DMS79 treated with DMSO at 0.1 percent for 48 hours (cell line): ENCODE data around the gene CMSS1.
"Not testable (repeated sequence)": the region's sequence is repeated elsewhere in the genome, so short reads cannot be mapped to it uniquely, and the experiment has no call there.

ENCODE experiments used
- DNase-seq: peaks from one replicate; lab custom pipeline; 2025; lab: John Stamatoyannopoulos, UW

Gene CMSS1

DNA sequence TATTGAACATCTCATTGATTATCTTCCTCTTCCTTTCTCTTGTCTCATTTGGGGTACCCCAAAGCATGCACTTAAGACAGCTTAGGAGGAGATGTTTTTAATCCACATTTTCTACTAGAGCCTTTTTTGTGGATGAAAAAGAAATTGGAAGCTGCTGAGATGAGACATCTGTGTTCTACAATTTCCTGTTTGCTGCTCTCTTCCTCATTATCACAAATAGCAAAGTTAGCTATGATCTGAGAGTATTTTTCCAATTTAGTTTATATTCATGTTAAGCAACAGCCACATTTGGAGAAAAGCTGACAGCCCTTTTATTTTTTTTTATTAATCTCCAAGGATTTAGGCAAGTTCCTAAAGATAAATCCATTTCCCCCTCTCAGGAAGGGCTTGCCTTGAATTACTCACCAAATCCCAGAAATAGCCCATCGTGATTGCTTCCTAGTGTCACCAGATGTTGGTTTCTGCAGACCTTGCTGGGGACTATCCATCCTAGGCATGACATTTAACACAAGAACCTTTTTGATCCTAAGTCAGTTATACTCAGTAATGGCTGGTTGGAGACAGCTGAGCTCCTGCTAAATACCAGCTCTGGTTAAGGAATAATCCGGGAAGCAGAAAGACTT, 367.4 kb downstream of the CMSS1 start:
- DNase-seq = no peak

DNA sequence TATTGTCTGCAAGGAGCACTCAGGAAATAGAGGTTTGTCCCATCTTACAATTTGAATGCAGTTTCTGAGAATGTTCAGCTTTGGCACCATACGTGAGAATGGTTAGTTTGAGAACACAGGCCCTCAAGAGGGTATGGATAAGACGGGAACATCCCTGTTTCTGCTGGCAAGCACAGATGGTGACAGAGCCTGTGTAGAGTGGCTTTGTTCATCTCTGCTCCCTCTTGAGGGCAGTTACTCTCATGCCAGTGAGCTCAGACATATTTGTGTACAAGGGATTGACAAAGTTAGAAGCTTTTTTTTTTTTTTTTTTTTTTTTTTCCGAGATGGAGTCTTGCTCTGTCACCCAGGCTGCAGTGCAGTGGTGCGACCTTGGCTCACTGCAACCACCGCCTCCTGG, 368.2 kb downstream of the CMSS1 start:
- no peak for DNase-seq

DNA sequence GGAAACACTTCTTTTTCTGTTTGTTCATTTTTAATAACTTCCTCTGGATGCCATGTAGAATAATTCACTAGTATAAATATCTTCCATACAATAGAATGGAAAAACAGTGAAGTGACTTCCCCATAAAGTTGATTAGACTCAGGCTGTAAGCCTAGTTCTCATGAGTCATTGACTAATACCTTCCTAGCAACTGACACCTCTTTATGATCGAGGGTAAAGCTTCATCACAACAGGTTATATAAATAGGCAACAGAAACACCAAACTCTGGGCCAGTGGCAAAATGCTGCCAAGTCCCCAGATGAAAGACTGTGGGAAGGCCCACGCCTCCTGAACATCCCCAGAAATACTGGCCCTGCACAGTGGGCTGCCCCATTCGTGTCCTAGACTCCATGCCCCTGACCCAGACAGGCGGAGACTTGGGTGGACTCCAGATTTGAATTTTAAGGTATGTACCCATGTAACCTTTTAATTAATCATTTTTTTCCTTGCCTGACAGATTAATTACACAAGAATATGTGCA, 371.8 kb downstream of the CMSS1 start:
- DNase-seq = no peak

DNA sequence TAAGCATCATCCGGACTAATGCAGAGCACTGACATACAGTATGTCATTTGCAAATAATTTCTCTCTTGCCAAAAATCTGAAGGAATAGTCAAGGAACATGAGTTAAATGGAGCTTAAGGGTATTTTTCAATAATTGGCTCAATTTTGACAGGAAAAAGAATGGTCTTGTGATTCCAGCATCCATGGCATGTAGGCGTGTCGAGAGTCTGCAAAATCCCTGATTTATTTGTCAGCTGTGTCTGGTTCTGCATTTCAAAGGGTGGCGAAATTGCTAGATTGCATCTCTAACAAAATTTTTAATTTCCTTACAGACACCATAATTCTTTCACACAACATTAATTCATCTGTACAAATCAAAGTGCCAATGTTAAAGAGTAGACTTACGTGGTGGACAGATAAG, 377.7 kb downstream of the CMSS1 start:
- no peak for DNase-seq

DNA sequence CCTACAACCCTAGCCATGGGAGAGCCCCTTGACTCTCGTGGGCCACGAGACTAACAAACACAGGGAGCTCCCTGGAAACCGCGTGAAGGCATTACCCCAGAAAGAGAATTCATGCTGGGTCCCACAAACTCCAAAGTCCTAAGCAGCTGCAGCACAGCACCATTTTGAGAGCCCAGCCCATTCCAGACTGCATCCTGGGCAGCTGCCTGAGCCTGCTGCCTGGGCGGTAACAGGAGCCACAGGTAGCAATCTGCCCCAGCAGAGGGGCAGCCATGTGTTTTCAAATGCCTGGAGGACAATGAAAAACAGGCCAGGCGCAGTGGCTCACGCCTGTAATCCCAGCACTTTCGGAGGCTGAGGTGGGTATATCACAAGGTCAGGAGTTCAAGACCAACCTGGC, 380.2 kb downstream of the CMSS1 start:
- DNase-seq = no peak

DNA sequence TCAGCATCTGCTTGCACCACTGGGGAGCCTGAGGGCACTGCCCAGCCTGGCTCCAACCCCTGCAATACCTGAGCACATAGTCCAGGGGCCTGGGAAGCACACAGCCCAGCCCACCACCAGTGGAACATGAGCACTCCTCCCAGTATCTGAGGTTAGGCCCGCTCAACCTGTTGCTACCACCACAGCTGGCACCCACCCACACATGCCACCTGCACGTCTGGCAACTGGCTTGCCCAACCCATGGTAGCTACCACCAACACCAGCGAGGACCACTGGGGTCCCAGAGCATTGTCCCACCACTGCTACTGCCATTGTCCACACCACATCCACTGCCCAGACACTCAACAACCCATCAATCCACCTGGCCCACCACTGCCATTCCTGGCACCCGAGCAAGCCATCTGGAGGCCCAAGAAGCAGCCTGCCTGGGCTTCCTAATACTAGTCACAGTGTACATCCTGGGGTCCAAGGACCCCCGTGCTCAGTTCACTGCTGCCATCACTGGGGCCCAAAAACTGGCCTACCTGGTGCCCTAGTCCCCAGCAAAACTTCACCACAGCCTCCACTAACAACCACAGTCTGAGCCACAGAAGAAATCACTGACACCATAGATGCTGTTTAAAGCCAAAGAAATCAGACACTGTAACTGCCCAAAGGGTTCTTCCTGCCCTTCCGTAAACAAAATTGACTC, 381.1 kb downstream of the CMSS1 start:
- DNase-seq = no peak

DNA sequence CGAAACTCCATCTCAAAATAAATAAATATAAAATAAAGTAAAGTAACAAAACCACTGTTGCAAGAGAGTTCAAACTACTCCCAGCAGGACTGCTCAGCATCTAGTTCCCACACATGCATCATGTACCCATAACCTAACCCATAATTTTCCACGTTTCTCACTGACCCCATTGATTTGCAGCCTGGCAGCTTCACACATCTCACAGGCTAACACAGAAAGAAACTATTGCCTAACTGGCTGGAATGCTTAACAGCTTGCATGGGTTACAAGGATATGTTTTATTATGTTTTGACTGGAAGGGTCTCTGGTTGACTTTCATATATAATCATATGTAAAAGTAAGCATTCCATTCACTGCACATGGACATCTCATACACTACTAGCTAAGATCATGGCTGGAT, 387.5 kb downstream of the CMSS1 start:
- no peak for DNase-seq

DNA sequence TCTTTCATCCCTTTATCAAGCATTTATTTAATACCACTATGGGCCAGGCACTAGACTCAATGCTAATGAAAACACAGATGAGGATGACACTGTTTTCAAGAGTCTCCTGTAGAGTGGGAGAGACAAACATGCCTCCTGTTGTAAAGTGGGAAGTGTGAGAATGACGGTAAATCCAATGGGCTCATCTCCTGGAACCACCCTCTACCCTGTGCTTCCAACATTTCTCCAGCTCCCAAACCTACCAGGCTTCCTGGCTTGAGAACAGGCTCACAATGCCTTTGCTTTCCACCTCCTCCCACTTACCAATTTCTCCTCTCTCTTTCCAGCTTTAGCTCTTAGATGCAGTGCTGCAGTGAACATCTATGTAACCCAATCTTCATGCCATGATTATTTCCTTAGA, 389.0 kb downstream of the CMSS1 start:
- no peak for DNase-seq

DNA sequence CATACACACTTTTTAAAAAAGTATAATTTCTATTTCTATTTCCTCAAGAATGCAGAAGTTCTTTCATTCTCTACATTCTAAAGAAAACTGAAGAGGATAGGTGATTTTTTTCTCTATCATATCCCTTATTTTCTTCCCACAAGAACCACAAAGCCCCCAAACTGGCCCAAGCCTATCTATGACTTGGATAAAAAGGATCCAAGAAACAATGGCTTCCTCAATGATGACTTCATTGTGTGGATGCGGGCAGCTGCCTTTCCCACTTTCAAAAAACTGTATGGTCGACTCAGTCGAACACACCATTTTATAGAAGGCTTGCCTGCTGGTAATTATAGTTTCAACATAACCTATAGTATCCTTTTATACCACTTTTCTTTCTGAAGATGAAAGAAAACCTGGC, 390.2 kb downstream of the CMSS1 start:
- DNase-seq = no peak

DNA sequence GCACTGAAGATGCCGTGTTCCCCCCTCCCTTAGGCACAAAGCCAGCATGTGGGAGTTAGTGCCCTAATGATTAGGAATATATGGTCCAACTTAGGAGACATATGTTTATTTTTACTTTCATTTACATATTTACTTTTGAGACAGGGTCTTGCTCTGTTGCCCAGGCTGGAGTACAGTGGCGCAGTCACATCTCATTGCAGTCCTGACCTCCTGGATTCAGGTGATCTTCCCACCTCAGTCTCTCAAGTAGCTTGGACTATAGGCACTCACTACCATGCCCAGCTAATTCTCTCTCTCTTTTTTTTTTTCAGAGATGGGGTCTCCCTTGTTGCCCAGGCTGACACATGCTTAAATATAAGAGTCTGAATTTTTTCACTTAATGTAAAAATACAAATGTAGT, 391.5 kb downstream of the CMSS1 start:
- no peak for DNase-seq

DNA sequence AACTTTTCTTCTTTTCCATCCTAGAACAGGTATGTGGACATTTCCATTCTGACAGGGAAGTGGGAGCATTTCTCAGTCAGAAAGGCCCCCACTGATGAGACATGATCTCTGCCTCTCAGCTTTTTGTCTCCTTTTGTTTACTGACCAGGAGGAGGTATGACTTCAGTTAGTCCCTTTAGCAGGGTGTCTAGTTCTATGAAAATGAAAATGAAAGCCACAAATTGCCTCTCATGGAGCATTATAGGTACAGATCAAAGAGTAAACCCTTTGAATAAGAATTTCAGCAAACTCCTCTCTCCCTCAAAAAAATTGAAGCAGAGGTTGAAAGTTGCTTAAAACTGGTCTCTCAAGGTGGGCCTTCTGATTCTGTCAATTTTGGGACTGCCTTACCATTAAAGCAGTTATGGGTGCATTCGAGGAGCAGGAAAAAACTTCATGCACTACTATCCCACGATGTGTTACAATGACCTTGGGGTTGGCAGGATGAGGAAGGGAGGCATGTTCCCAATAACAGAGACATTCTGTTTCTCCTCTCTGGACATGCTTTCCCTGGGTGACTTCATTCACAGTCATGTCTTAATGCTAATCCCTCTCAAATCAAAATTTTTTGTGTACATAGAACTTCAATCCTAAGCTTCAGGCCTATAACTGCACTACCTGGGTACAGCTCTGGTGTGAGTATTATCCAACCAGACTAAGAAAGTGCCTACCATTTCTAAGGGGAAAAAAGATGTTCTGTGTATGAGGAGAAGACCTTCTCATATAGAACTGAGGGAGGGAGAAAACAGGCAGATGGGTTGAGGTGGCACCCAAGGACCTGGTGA, 392.5 kb downstream of the CMSS1 start:
- DNase-seq = no peak

DNA sequence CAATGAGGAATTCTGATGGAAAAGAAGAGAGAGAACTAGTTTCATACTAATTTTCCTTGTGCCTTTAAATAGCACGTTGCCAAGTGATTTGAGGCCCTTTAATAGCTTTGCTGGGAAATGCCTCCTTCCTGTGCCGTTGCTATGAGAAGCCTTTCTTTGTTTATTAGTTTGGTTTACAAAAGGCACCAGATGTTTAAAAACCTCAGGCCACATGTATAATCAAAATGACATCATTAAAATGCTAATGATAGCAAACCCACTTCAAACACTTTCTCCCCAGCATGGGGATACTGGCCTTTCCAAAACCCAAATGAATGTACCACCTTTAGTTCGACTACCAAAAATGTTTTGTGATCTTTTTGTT, 393.1 kb downstream of the CMSS1 start:
- DNase-seq = peak; percentile 3

DNA sequence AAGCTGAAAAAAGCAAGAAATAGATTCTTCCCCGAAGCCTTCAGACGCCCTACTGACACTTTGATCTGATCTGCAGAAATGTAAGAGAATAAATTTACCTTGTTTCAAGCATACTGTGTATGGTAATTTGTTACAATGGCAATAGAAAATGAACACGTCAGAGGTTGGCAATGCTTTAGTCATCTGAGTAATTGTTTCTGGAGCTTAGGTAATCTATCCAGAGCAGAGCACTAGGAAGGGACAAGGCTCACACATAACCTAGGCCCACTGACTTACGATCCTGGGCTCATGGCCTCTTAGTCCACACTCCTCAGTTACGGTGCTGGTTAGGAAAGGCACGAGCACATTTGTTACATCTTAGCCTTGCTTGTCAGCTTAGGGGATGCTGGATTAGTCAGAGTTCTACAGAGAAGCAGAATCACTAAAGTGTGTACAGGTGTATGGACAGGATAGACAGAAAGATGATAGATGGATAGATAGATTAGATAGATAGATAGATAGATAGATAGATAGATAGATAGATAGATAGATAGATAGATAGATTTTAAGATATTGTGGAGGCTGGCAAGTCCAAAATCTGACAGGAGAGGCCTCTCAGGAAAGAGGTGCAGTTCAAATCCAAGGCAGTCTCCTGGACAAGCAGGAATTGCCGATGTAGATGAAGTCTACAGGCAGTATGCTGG, 396.4 kb downstream of the CMSS1 start:
- DNase-seq = no peak

DNA sequence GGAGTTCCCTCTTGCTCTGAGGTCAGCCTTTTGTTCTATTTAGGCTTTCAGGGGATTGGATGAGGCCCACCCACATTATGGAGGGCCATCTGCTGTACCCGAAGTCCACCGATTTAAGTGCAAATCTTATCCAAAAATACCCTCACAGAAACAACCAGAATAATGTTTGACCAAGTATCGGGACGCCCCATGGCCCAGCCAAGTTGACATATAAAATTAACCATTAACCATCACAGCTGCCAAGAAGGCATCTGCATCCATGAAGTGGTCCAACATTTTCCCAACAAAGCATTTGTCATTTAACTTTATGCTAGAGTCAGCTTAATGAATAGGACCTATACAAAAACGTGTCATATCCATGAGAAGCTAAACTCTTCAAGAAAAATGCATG, 396.9 kb downstream of the CMSS1 start:
- no peak for DNase-seq

DNA sequence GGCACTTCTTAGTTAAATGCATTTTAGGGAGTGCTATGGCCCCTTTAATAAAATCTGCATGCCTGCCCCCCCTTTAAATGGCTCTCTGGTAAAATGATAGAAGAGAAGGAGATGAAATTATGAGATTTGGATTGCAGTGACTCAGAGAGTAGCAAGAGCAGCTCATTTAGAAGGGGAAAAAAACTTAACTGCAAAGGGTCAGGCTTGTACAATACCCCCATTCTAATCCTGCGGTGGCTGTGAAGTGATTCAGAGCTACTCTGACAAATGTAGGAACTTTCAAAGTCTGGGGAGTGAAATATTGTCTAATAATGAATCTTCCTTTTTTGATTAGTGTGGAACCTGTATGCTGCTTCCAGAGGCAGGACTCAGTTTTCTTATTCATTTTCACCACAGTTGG, 399.1 kb downstream of the CMSS1 start:
- DNase-seq = no peak

DNA sequence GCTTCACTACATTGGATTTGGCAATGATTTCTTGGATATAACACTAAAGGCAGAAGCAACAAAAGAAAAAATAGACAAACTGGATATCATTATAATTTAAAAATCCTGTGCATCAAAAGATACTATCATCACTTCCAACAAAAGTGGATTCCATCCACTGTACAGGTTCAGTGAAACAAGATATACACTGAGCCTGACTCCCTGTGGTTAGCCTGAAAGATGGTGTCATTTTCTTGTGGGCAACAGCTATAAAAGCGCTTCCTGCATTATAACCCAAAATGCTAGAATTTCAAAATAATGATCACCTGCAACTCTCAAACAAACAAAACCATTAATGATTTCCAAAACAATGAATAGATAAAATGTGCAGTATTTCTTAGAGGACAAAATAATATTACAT, 403.5 kb downstream of the CMSS1 start:
- DNase-seq = no peak

DNA sequence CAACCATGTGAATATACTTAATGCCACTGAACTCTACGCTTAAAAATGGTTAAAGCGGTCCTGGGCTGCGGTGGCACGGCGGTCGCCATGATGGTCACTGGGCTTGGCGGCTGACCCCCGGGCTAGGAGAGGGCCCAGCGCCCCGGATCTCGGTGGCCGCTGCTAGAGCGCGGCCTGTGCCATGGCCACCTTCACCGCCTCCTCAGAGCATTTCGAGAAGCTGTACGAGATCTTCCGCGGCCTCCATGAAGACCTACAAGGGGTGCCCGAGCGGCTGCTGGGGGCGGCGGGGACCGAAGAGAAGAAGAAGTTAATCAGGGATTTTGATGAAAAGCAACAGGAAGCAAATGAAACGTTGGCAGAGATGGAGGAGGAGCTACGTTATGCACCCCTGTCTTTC, 407.5 kb downstream of the CMSS1 start:
- no peak for DNase-seq

DNA sequence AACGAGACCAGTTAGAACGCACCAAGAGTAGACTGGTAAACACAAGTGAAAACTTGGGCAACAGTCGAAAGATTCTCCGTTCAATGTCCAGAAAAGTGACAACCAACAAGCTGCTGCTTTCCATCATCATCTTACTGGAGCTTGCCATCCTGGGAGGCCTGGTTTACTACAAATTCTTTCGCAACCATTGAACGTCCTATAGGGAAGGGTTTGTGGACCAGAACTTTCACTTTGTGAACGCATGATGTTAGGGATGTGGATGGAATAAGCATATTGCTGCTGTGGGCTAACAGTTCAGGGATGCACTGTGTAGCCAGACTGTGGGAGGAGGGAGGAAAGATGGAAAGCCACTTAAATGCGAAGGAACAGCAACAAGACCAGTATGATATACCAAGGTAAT, 408.2 kb downstream of the CMSS1 start:
- DNase-seq = no peak

DNA sequence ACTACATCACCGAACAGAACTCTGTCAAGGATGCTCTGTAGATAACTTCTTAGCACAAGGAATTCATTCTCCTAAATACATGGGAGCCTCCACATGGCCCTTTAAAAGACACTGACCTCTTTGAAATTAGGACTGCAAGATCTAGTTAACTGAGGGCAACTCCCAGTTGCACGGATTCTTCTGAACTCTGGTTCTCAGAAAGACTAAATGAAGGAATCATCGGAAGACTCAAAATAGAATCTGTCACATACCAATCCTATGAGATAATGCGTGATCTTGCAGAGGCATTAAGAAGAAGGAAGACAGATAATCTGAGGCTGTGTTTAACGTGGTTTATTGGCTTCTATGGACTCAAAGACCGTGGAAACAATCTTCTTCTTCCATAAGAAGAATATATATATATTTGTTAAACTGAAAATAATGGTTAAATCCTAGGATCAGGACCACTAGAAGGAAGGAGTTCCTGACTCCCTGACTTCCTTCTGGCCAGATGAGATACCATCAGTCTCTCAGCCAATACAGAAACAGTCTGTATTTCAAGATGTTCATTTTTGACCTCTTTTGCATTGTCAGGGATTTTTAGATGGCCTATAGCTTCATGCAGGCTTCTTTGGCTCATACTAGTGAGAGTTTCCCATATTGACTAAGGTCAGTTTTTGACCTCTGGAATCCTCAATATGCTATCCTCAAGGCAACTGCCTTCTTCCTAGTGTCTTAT, 409.2 kb downstream of the CMSS1 start:
- DNase-seq = no peak

DNA sequence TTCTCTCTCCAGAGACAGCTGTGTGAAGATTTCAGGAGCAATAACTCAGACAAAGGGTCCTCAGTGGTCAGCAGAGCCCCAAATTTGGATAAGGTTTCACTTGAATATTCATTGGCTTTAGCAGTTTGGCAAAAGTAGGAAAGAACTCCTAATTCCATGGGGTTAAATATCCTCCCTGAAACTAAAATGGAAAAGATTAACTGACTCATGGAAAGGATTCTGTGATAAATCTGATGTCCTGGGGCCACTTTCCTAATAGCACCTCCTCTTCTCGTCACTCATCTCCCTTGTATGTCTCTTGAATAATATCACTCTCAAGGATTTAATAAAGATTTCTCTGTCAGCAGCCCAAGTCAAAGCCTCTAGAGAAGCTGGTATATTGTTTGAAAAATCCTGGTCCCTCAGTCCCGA, 409.9 kb downstream of the CMSS1 start:
- DNase-seq = no peak

DNA sequence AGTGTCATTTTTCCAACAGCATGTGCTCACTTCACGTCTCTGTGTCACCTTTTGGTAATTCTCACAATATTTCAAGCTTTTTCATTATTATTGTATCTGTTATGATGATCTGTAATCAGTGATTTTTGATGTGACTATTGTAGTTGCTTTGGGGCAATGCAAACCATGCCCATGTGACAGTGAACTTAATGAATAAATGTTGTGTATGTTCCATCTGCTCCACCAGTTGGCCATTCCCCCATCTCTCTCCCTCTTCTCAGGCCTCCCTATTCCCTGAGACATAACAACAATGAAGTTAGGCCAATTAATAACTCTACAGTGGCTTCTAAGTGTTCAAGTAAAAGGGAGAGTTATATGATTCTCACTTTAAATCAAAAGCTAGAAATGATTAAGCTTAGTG, 410.6 kb downstream of the CMSS1 start:
- no peak for DNase-seq

DNA sequence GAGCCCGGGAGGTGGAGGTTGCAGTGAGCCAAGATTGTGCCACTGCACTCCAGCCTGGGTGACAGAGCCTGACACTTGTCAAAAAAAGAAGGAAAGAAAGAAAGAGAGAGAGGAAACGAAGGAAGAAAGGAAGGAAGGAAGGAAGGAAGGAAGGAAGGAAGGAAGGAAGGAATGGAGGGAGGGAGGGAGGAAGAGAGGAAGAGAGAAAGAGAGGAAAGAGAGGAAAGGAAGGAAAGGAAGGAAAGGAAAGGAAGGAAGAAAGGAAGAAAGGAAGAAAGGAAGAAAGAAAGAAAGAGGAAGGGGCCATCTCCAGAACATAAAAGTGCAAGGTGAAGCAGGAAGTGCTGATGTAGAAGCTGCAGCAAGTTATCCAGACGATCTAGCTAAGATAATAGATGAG, 411.5 kb downstream of the CMSS1 start:
- not testable (repeated sequence) for DNase-seq
